ENCODE results near the gene GAL3ST1. TPM values are rescaled to one million over a fixed set of nuclear protein-coding genes. Genes with fewer than 3 reads are reported as not detected.

Gene GAL3ST1
- total and polyA plus RNA-seq, 2 of the 8 experiments (the other 6 are each of a cell fraction or from before 2014, with no cell fraction given), result 11.0 to 32.5 TPM

DNA sequence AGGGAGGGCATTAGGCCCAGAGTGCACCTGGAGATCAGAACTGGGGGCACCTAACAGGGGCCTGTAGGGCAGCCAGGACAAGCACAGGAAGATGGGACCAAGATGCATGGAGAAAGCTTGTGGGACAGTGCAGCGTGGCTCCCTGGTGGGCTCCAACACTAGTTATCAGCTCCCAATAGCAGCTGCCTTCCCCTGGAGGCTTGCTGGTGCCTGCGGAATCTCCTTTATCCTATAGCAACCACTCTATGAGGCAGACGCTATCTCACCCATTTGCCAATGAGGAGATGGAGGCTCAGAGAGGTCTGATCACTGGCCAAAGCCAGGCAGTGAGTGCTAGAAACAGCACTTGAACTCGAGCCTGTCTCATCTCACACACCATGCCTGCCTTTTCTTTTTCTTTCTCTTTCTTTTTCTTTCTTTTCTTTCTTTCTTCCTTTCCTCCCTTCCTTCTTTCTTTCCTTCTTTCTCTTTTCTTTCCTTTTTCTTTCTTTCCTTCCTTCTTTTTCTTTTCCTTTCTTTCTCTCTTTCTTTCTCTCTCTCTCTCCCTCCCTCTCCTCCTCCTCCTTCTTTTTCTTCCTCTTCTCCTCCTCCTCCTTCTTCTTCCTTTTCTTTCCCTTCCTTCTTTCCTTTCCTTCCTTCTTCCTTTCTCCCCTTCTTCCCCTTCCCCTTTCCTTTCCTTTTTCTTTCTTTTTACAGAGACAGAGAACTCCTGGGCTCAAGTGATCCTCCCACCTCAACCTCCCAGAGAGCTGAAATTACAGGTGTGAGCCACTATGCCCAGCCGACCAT is 52.9 kb downstream of the GAL3ST1 start:
- no peaks in the 10 kb centered on the region for H3K23me2 ChIP-seq (ENCODE audit: low read depth, low read length)
- H3K79me1 ChIP-seq (ENCODE audit: low read depth, low read length), result no peaks in the 10 kb centered on the region
- ChIA-PET POLR2A (ENCODE audit: partially characterized antibody) (interaction anchor here (1.1 kb wide), 1 partner anchor 18 kb away, joined by 3 read pairs; no protein-coding TSS in a partner anchor), CTCF (ENCODE audit: partially characterized antibody) (interaction anchor here (0.6 to 1.5 kb wide), 3 partner anchors 10 to 37 kb away, joined by 3 to 4 read pairs (median 3); no protein-coding TSS in a partner anchor)
- no peak for DNase-seq (ENCODE audit: low read depth in 1 of 2, low spot score in 2 of 2)
- FAIRE-seq, result no peak
- no peak overlapping the region for H3K4ac ChIP-seq (replicated peaks; ENCODE audit: insufficient read length, low read depth, low read length)
- H3K23ac ChIP-seq (ENCODE audit: insufficient read length), result no peak overlapping the region
- no peaks in the 10 kb centered on the region for H3K9me3 ChIP-seq (ENCODE audit: insufficient read depth in 2 of 2, low read depth in 1 of 2, low read length in 1 of 2)
- no peaks in the 10 kb centered on the region for H3K36me3 ChIP-seq (ENCODE audit: control insufficient read depth in 2 of 4, insufficient read depth in 4 of 4, low read length in 3 of 4)
- no peak overlapping the region for H2BK120ac ChIP-seq (replicated peaks; ENCODE audit: low read depth, low read length)
- H4K20me1 ChIP-seq (replicated peaks in 1 of 2; ENCODE audit: control insufficient read depth in 1 of 2, insufficient read depth in 2 of 2, low read length in 2 of 2), result no peaks in the 10 kb centered on the region
- no peaks in the 10 kb centered on the region; a peak in 1 of 7 replicates for H3K27me3 ChIP-seq (replicated peaks in 1 of 4; ENCODE audit: control insufficient read depth in 3 of 4, extremely low read depth in 1 of 4, insufficient read depth in 3 of 4, low read length in 3 of 4)
- no peak overlapping the region for H3K4me2 ChIP-seq (ENCODE audit: insufficient read depth in 1 of 2, low read depth in 2 of 2, low read length in 2 of 2)
- H3K56ac ChIP-seq (replicated peaks; ENCODE audit: insufficient read length, low read depth, low read length), result no peak overlapping the region
- WGBS, 2 experiments (ENCODE audit: extremely low coverage in 1 of 2, insufficient coverage in 1 of 2, insufficient read length in 1 of 2, insufficient replicate concordance in 2 of 2, low coverage in 1 of 2, low lambda C conversion rate in 2 of 2, missing lambda C conversion rate in 1 of 2), result 85% methylated on average over 5 of the region's 5 CpGs; no CpG with 5 or more reads in 1 of the 2 experiments
- no peak overlapping the region for H3K9ac ChIP-seq (replicated peaks in 1 of 4; ENCODE audit: extremely low read depth in 1 of 4, low read depth in 3 of 4, low read length in 3 of 4)
- H3K18ac ChIP-seq (ENCODE audit: extremely low read depth, low read length), result no peak overlapping the region
- no peak overlapping the region for H2AFZ ChIP-seq (ENCODE audit: low read length)
- H3K27ac ChIP-seq (ENCODE audit: low read depth, low read length), result no peak overlapping the region
- no peak overlapping the region for H3K4me3 ChIP-seq (ENCODE audit: extremely low read depth in 1 of 4, insufficient read depth in 2 of 4, low read depth in 3 of 4, low read length in 4 of 4)
- no peak overlapping the region for H4K5ac ChIP-seq (ENCODE audit: insufficient read length, low read depth, low read length)
- H2BK20ac ChIP-seq (ENCODE audit: low read length), result no peak overlapping the region
- H2AK5ac ChIP-seq (ENCODE audit: low read depth, low read length), result no peak overlapping the region
- no peak overlapping the region for H4K91ac ChIP-seq (replicated peaks; ENCODE audit: insufficient read length, low read length)
- H2BK15ac ChIP-seq (ENCODE audit: low read length), result no peak overlapping the region
- H3K14ac ChIP-seq (ENCODE audit: insufficient read length), result no peak overlapping the region
- H2BK5ac ChIP-seq (ENCODE audit: low read depth, low read length), result no peak overlapping the region
- H3K4me1 ChIP-seq (replicated peaks in 1 of 4; ENCODE audit: control insufficient read depth in 3 of 4, insufficient read depth in 4 of 4, low read length in 3 of 4), result no peaks in the 10 kb centered on the region
- H3K79me2 ChIP-seq (ENCODE audit: control insufficient read depth in 1 of 2, insufficient read depth in 2 of 2, low read length in 2 of 2), result no peaks in the 10 kb centered on the region
- 0 out of 2 replicates have a peak overlapping the region, but pooled peaks have one; percentile 50 for H2BK12ac ChIP-seq (ENCODE audit: low read depth, low read length)
- H4K8ac ChIP-seq (ENCODE audit: extremely low read depth, insufficient read depth, low read length), result no peak overlapping the region
- TF ChIP-seq GTF2F1 (IDR thresholded peaks at IDR 0.05; ENCODE audit: borderline replicate concordance, low read depth, low read length) (no peak), CTBP2 (IDR thresholded peaks at IDR 0.05; ENCODE audit: borderline replicate concordance, insufficient read depth, insufficient read length, low read length) (no peak), JUND (IDR thresholded peaks at IDR 0.05; ENCODE audit: low read length) (no peak), TCF12 (IDR thresholded peaks at IDR 0.05; ENCODE audit: low read depth, low read length) (no peak), NANOG (IDR thresholded peaks at IDR 0.05; ENCODE audit: insufficient read depth, low read depth, low read length, poor library complexity, severe bottlenecking) (no peak), RXRA (IDR thresholded peaks at IDR 0.05; ENCODE audit: insufficient read depth, low read depth, low read length) (no peak), RNF2 (IDR thresholded peaks at IDR 0.05; ENCODE audit: borderline replicate concordance, low read depth, low read length, missing control alignments, poor library complexity, severe bottlenecking) (no peak), CHD1 (IDR thresholded peaks at IDR 0.05; ENCODE audit: low read depth, low read length) (no peak)
- TF ChIP-seq, protein P1, sequence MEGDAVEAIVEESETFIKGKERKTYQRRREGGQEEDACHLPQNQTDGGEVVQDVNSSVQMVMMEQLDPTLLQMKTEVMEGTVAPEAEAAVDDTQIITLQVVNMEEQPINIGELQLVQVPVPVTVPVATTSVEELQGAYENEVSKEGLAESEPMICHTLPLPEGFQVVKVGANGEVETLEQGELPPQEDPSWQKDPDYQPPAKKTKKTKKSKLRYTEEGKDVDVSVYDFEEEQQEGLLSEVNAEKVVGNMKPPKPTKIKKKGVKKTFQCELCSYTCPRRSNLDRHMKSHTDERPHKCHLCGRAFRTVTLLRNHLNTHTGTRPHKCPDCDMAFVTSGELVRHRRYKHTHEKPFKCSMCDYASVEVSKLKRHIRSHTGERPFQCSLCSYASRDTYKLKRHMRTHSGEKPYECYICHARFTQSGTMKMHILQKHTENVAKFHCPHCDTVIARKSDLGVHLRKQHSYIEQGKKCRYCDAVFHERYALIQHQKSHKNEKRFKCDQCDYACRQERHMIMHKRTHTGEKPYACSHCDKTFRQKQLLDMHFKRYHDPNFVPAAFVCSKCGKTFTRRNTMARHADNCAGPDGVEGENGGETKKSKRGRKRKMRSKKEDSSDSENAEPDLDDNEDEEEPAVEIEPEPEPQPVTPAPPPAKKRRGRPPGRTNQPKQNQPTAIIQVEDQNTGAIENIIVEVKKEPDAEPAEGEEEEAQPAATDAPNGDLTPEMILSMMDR (IDR thresholded peaks at IDR 0.05; ENCODE audit: control extremely low read depth in 1 of 3, insufficient read depth in 1 of 3, low read depth in 1 of 3, low read length in 3 of 3), result no peak; a peak in 1 of 4 replicates

All from H1 (cell line).